Measurements from ENCODE around the gene CSNK2A1. TPM values are rescaled to one million over a fixed set of nuclear protein-coding genes. Genes with fewer than 3 reads are reported as not detected.

The CSNK2A1 gene
- total RNA-seq, 1 donor from 2014 or later = 228 TPM

DNA sequence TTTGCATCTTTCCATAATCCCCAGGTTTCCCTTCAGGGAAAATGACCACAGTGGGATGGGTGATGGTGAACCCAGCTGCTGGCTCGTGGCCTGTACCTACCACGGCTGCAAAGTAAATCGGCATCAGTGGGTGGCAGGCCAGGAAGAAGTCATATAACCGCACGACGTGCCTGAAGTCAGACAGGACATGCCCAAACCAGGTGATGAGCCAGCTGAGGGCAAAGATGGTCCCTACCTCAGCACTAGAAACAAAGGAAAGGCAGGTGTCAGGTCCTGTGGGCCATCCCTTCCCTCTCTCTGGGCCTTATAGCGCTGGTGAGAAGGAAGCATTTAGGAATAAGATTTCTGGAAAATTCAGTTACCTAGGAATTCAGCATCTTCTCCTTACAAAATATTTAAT lies 103.4 kb downstream of the CSNK2A1 start:
- no peak for TF ChIP-seq CTCF (IDR thresholded peaks at IDR 0.05; ENCODE audit: insufficient read depth, low read length, poor library complexity, severe bottlenecking)
- Histone ChIP-seq H3K36me3 (ENCODE audit: control insufficient read depth, insufficient read depth, low read length) (peaks cover 8% of the 10 kb centered on the region), H3K27me3 (ENCODE audit: control insufficient read depth, insufficient read depth, low read length) (no peaks in the 10 kb centered on the region), H3K4me3 (ENCODE audit: low read depth, low read length) (no peak overlapping the region)
- DNase-seq (ENCODE audit: low read depth) = no peak

DNA sequence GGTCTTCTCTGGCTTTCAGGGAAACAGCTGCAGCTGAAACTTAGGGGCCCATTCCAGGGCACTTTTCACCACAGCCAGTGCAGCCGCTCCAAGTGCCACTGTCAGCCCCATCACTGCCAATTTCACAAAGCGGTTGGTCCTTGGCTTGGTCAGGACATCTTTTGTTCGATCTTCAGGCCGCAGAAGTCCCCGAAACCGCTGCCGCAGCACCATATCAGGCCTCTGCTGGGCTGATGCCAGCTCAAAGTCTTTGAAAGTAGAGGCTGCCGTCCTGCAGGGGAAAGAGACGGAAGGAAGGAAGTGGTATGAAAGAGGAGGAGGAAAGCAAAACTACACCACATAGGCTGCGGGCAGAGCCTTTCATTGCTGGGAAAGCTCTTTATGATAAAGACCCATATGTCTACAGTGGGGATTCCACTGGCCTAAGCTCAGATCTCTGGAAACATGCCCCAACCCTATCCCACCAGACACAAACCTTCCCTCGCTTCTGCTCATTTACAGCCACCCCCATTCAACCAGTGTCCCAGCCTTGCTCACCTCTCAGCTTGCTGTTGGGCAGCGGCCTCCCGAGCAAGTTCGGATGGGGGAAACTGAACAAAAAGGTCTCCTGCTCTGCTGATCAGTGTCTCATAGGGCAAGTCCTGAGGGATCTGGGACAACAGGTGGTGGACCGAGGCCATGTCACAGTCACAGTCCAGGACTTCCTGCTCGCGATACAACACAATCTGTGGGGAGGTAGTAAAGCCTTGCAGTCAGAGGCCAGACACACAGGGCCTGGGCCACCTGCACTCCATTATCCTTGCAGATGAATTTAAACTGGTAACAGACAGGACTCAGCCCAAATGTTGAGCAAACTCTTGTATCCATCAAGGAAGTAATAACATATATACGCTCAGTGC lies 104.8 kb downstream of the CSNK2A1 start:
- Histone ChIP-seq H3K36me3 (ENCODE audit: control insufficient read depth, insufficient read depth, low read length) (peaks cover 6% of the 10 kb centered on the region), H3K27me3 (ENCODE audit: control insufficient read depth, insufficient read depth, low read length) (no peaks in the 10 kb centered on the region), H3K4me3 (ENCODE audit: low read depth, low read length) (no peak overlapping the region)
- no peak for DNase-seq (ENCODE audit: low read depth)
- no peak for TF ChIP-seq CTCF (IDR thresholded peaks at IDR 0.05; ENCODE audit: insufficient read depth, low read length, poor library complexity, severe bottlenecking)

GRCh38 chr20:437787-438486 lies 105.7 kb downstream of the CSNK2A1 start:
- no peak for DNase-seq (ENCODE audit: low read depth)
- Histone ChIP-seq H3K27me3 (ENCODE audit: control insufficient read depth, insufficient read depth, low read length) (no peaks in the 10 kb centered on the region), H3K36me3 (ENCODE audit: control insufficient read depth, insufficient read depth, low read length) (peaks cover 6% of the 10 kb centered on the region), H3K4me3 (ENCODE audit: low read depth, low read length) (no peak overlapping the region)
- no peak for TF ChIP-seq CTCF (IDR thresholded peaks at IDR 0.05; ENCODE audit: insufficient read depth, low read length, poor library complexity, severe bottlenecking)

- DNase-seq (ENCODE audit: low read depth) = no peak
- Histone ChIP-seq H3K36me3 (ENCODE audit: control insufficient read depth, insufficient read depth, low read length) (peaks cover 6% of the 10 kb centered on the region), H3K27me3 (ENCODE audit: control insufficient read depth, insufficient read depth, low read length) (no peaks in the 10 kb centered on the region), H3K4me3 (ENCODE audit: low read depth, low read length) (no peak overlapping the region)
- no peak for TF ChIP-seq CTCF (IDR thresholded peaks at IDR 0.05; ENCODE audit: insufficient read depth, low read length, poor library complexity, severe bottlenecking)
These were observed 107.1 kb downstream of the CSNK2A1 start for GRCh38 chr20:436476-436875.

- peaks cover 6% of the 10 kb centered on the region for H3K36me3 ChIP-seq (ENCODE audit: control insufficient read depth, insufficient read depth, low read length)
- H3K27me3 ChIP-seq (ENCODE audit: control insufficient read depth, insufficient read depth, low read length) = no peaks in the 10 kb centered on the region
- H3K4me3 ChIP-seq (ENCODE audit: low read depth, low read length) = no peak overlapping the region
- no peak for TF ChIP-seq CTCF (IDR thresholded peaks at IDR 0.05; ENCODE audit: insufficient read depth, low read length, poor library complexity, severe bottlenecking)
- no peak for DNase-seq (ENCODE audit: low read depth)
These were observed 108.0 kb downstream of the CSNK2A1 start for GRCh38 chr20:435558-435957.

All from kidney epithelial cell (primary cell).